HepG2 (cell line): Measurements from ENCODE around the gene GABRR2. TPM values are rescaled to one million over a fixed set of nuclear protein-coding genes. Genes with fewer than 3 reads are reported as not detected.

Source experiments
- ATAC-seq: fragments of 200-7000 bp; cut with Tn5 transposase; 3 replicates; pipeline ENCODE4 v1.9.1; 2020; ENCODE audit warnings: mild to moderate bottlenecking, moderate library complexity
- BruUV-seq: library from RNA; stranded (reverse); fragments of 400-500 nt; replicated peaks from 2 replicates; lab custom pipeline; 2021; lab: Mats Ljungman, UMichigan
- CTCF ChIA-PET: fragments of 300-600 bp; formaldehyde crosslinking; extraction: SDS; loops from one replicate; lab custom pipeline; 2021; ENCODE audit warnings: low total read pairs, inconsistent platforms, low intra/inter-chr PET ratio; lab: Yijun Ruan, JAX
- POLR2A ChIA-PET: fragments of 350-600 bp; sonication (Branson Sonifier 250); formaldehyde crosslinking; loops from one replicate; lab custom pipeline; 2020; ENCODE audit warnings: antibody characterized with exemption, inconsistent platforms; lab: Yijun Ruan, JAX
- DNase-seq: peaks from one replicate; pipeline ENCODE4 v3.0.0-alpha.2; 2015; ENCODE audit warnings: low spot score
- FAIRE-seq: peaks from 3 replicates; lab custom pipeline; 2011; peaks lifted over from hg19 to GRCh38; lab: Jason Lieb, UNC
- H2AFZ ChIP-seq: one replicate; pipeline ENCODE4 v1.6.1; 2011; ENCODE audit warnings: low read length, inconsistent platforms
- H3K27ac ChIP-seq: fragments of 300-600 bp; 3 replicates; pipeline ENCODE4 v1.8.0; 2011; ENCODE audit warnings: mixed run types, mild to moderate bottlenecking, mixed read lengths, low read length, inconsistent platforms; ENCODE audit not compliant: insufficient read depth; ENCODE audit errors: extremely low read length
- H3K27me3 ChIP-seq, 2 experiments: fragments of 200-600 bp in 1 of 2; 2 replicates in 1 of 2; 3 replicates in 1 of 2; pipeline versions ENCODE4 v1.6.0 to v1.8.0; 2011; ENCODE audit warnings: low read length in 2 of 2, mild to moderate bottlenecking in 2 of 2, moderate library complexity in 2 of 2, inconsistent platforms in 1 of 2; ENCODE audit not compliant: insufficient read depth in 2 of 2, control insufficient read depth in 1 of 2
- H3K36me3 ChIP-seq, 2 experiments: fragments of 200-600 bp in 1 of 2; replicated peaks in 1 of 2; 2 replicates in 1 of 2; 3 replicates in 1 of 2; pipeline versions ENCODE4 v1.5.1 to v1.8.0; 2011; ENCODE audit warnings: low read length in 2 of 2, inconsistent platforms in 1 of 2; ENCODE audit not compliant: insufficient read depth in 2 of 2, control insufficient read depth in 1 of 2
- H3K4me1 ChIP-seq: 2 replicates; pipeline ENCODE4 v1.5.1; 2012; ENCODE audit warnings: low read length, inconsistent platforms; ENCODE audit not compliant: insufficient read depth
- H3K4me2 ChIP-seq: 2 replicates; pipeline ENCODE4 v1.6.0; 2011; ENCODE audit warnings: low read depth, low read length, inconsistent platforms
- H3K4me3 ChIP-seq, 3 experiments: fragments of 200-600 bp in 1 of 3; sonication (generic), shearing (Covaris generic) in 1 of 3; replicated peaks in 1 of 3; 2 replicates each; pipeline ENCODE4 v1.5.1; 2011 to 2016; ENCODE audit warnings: low read length in 3 of 3, inconsistent platforms in 2 of 3, low read depth in 2 of 3, mild to moderate bottlenecking in 2 of 3, control low read depth in 1 of 3, mixed read lengths in 1 of 3; ENCODE audit not compliant: insufficient read depth in 1 of 3
- H3K79me2 ChIP-seq: one replicate; pipeline ENCODE4 v1.6.1; 2011; ENCODE audit warnings: low read length, inconsistent platforms; ENCODE audit not compliant: insufficient read depth
- H3K9ac ChIP-seq: 2 replicates; pipeline ENCODE4 v1.6.0; 2011; ENCODE audit warnings: mild to moderate bottlenecking, low read depth, low read length, inconsistent platforms; ENCODE audit not compliant: insufficient read depth
- H3K9me3 ChIP-seq: 2 replicates; pipeline ENCODE4 v1.5.1; 2012; ENCODE audit warnings: mild to moderate bottlenecking, low read length
- H4K20me1 ChIP-seq: 2 replicates; pipeline ENCODE4 v1.6.0; 2011; ENCODE audit warnings: inconsistent platforms, mild to moderate bottlenecking, low read length, moderate library complexity; ENCODE audit not compliant: insufficient read depth
- DR1 ChIP-seq: sonication (generic); formaldehyde crosslinking; IDR thresholded peaks from 2 replicates; pipeline ENCODE4 v1.8.0; 2021; ENCODE audit warnings: mild to moderate bottlenecking, missing genetic modification reagents, inconsistent platforms
- FOSL1 ChIP-seq: sonication (generic); formaldehyde crosslinking; IDR thresholded peaks from 2 replicates; pipeline ENCODE4 v1.9.0; 2021; ENCODE audit warnings: missing genetic modification reagents, borderline replicate concordance
- KLF16 ChIP-seq, 2 experiments: sonication (generic) in 1 of 2; formaldehyde crosslinking in 1 of 2; IDR thresholded peaks; 2 replicates each; pipeline versions ENCODE4 v1.6.1 to v1.8.0; 2016 to 2023; ENCODE audit warnings: missing genetic modification reagents in 2 of 2, missing compliant biosample characterization in 1 of 2
- POGZ ChIP-seq: sonication (generic); formaldehyde crosslinking; IDR thresholded peaks from 2 replicates; pipeline ENCODE4 v1.4.0; 2020; ENCODE audit warnings: mild to moderate bottlenecking, missing genetic modification reagents
- RBAK ChIP-seq: sonication (generic); formaldehyde crosslinking; IDR thresholded peaks from 2 replicates; pipeline ENCODE4 v1.5.1; 2020; ENCODE audit warnings: mild to moderate bottlenecking, missing genetic modification reagents
- REXO4 ChIP-seq: sonication (generic); formaldehyde crosslinking; IDR thresholded peaks from 2 replicates; pipeline ENCODE4 v1.8.0; 2022; ENCODE audit warnings: missing genetic modification reagents, mild to moderate bottlenecking, borderline replicate concordance
- RFXANK ChIP-seq: IDR thresholded peaks from 2 replicates; pipeline ENCODE4 v1.6.1; 2016
- SAP130 ChIP-seq: IDR thresholded peaks from 2 replicates; pipeline ENCODE4 v1.6.1; 2016; ENCODE audit warnings: low read depth
- SYNCRIP ChIP-seq: fragments of 200-400 bp; formaldehyde crosslinking; IDR thresholded peaks from 2 replicates; pipeline ENCODE4 v1.6.1; 2018; ENCODE audit warnings: mild to moderate bottlenecking, low read depth, low read length; ENCODE audit not compliant: insufficient read depth
- TP53 ChIP-seq: sonication (generic); formaldehyde crosslinking; conservative IDR thresholded peaks from 2 replicates; pipeline ENCODE4 v1.4.0; 2020; ENCODE audit warnings: missing genetic modification reagents
- ZFX ChIP-seq: sonication (generic); formaldehyde crosslinking; IDR thresholded peaks from 2 replicates; pipeline ENCODE4 v1.4.0; 2020; ENCODE audit warnings: mild to moderate bottlenecking, low read depth, missing genetic modification reagents, moderate library complexity
- ZNF292 ChIP-seq: sonication (generic); formaldehyde crosslinking; IDR thresholded peaks from 2 replicates; pipeline ENCODE4 v1.8.1; 2022; ENCODE audit warnings: mild to moderate bottlenecking, low read depth, missing genetic modification reagents, borderline replicate concordance
- WGBS: methylation state at CpG from one replicate; pipeline ENCODE4 v1.1.6; 2017; ENCODE audit warnings: low lambda C conversion rate; 5-methylcytosine and 5-hydroxymethylcytosine counted together
- in situ Hi-C: cut with HindIII; loops from 2 replicates; pipeline ENCODE4 v1.10.0; 2017; ENCODE audit warnings: low pct_unique_long_range_greater_than_20kb; ENCODE audit not compliant: extremely low pct_ligation_motif_present
- intact Hi-C: fragments of 100-400 bp; cut with micrococcal nuclease; formaldehyde crosslinking; loops from one replicate; pipeline ENCODE4 v1.10.0; 2022; ENCODE audit not compliant: unreplicated experiment
- polyA plus RNA-seq, 8 experiments: library from polyadenylated mRNA; depleted of rRNA in 3 of 8; stranded (reverse) in 7 of 8; unstranded in 1 of 8; fragments of >200 nt; fragmentation: Illumina TruSeq in 4 of 8; extraction: Trizol in 4 of 8; gene quantifications; 2 replicates each; pipeline versions ENCODE4 v1.2.1 to v1.2.3, GENCODE V29; 2011 to 2016; ENCODE audit warnings: low read depth in 4 of 8, missing spikeins in 1 of 8, mixed read lengths in 1 of 8; ENCODE audit not compliant: insufficient read depth in 1 of 8
- total RNA-seq, 5 experiments: library from RNA; depleted of rRNA; stranded (reverse); fragments of >200 nt; fragmentation: Illumina TruSeq; extraction: Trizol; gene quantifications; 2 replicates each; pipeline ENCODE4 v1.2.3, GENCODE V29; 2016; ENCODE audit warnings: low read depth in 1 of 5
- TF ChIP-seq, protein P1 (sequence below): sonication (generic); formaldehyde crosslinking; conservative IDR thresholded peaks from 2 replicates; pipeline ENCODE4 v1.8.1; 2023; ENCODE audit warnings: missing genetic modification reagents
- TF ChIP-seq, protein P2 (sequence below): IDR thresholded peaks from 2 replicates; pipeline ENCODE4 v1.6.1; 2016

GABRR2 gene
- total and polyA plus RNA-seq, 2 of the 13 experiments (the other 11 are each of a cell fraction or from before 2014, with no cell fraction given), result 0.13 TPM; not detected in 1

DNA sequence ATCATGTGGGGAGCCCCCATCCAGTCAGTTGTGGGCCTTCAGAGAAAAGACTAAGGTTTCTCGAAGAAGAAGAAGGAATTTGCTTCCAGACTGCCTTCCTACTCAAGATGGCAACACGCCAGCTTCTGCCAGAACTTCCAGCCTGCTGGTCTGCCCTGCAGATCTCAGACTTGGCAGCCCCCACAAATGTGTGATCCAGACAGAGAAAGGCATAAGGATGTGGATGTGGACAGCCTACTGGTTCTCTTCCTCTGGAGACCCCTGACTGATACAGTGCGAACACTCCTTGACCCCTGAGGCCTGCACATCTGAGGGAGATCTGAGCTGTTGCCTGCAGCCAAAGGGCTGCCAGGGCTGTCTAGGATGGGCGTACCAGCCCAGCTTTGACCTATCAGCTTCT, 106.5 kb downstream of the GABRR2 start:
- in situ Hi-C loops, result no loop called here
- ATAC-seq, result no peak
- no peaks in the 10 kb centered on the region for H3K79me2 ChIP-seq
- no peak overlapping the region for H3K27ac ChIP-seq
- BruUV-seq, result no TSS peak
- CTCF ChIA-PET, result no interaction called here
- DNase-seq, result no peak
- intact Hi-C loops, result no loop called here
- no peak overlapping the region for H3K9ac ChIP-seq
- H3K9me3 ChIP-seq, result no peaks in the 10 kb centered on the region
- no peak for FAIRE-seq
- H4K20me1 ChIP-seq, result no peaks in the 10 kb centered on the region
- no peaks in the 10 kb centered on the region for H3K27me3 ChIP-seq
- H3K4me3 ChIP-seq, result no peak overlapping the region
- no peak overlapping the region for H2AFZ ChIP-seq
- H3K36me3 ChIP-seq, result no peaks in the 10 kb centered on the region
- POLR2A ChIA-PET, result no interaction called here
- 11% methylated on average over 3 of the region's 4 CpGs for WGBS
- no peak for TF ChIP-seq SYNCRIP
- TF ChIP-seq SAP130, result no peak
- TF ChIP-seq REXO4 (CRISPR knock-in tag), result no peak
- TF ChIP-seq POGZ (CRISPR knock-in tag), result no peak
- TF ChIP-seq FOSL1 (CRISPR knock-in tag), result no peak
- no peak for TF ChIP-seq DR1 (CRISPR knock-in tag)
- TF ChIP-seq, protein P1, sequence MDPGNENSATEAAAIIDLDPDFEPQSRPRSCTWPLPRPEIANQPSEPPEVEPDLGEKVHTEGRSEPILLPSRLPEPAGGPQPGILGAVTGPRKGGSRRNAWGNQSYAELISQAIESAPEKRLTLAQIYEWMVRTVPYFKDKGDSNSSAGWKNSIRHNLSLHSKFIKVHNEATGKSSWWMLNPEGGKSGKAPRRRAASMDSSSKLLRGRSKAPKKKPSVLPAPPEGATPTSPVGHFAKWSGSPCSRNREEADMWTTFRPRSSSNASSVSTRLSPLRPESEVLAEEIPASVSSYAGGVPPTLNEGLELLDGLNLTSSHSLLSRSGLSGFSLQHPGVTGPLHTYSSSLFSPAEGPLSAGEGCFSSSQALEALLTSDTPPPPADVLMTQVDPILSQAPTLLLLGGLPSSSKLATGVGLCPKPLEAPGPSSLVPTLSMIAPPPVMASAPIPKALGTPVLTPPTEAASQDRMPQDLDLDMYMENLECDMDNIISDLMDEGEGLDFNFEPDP (CRISPR knock-in tag), result no peak
- TF ChIP-seq KLF16 (CRISPR knock-in tag; IDR thresholded peaks at IDR 0.05), result no peak
- no peak for TF ChIP-seq TP53
- TF ChIP-seq, protein P2, sequence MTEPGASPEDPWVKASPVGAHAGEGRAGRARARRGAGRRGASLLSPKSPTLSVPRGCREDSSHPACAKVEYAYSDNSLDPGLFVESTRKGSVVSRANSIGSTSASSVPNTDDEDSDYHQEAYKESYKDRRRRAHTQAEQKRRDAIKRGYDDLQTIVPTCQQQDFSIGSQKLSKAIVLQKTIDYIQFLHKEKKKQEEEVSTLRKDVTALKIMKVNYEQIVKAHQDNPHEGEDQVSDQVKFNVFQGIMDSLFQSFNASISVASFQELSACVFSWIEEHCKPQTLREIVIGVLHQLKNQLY, result no peak
- no peak for TF ChIP-seq RBAK (CRISPR knock-in tag)
- no peak for TF ChIP-seq ZNF292 (CRISPR knock-in tag)
- TF ChIP-seq ZFX (CRISPR knock-in tag), result no peak
- TF ChIP-seq RFXANK (CRISPR knock-in tag), result no peak
- H3K4me1 ChIP-seq, result no peaks in the 10 kb centered on the region
- no peak overlapping the region for H3K4me2 ChIP-seq

Other genes starting within 250 kb of the GABRR2 start
- gene PNRC1, start 234.5 kb downstream of the GABRR2 start, total RNA-seq (2016; rRNA removed; fragmentation: Illumina TruSeq; extraction: Trizol), result 31.0 and 36.0 TPM in 2 replicates
- 16.8 and 17.6 TPM in 2 replicates for gene PNRC1, start 234.5 kb downstream of the GABRR2 start, polyA plus RNA-seq (2011; rRNA removed)
- gene SRSF12, start 197.2 kb downstream of the GABRR2 start, total RNA-seq (2016; rRNA removed; fragmentation: Illumina TruSeq; extraction: Trizol), result 1.9 TPM in 2 replicates
- 1.4 and 1.7 TPM in 2 replicates for gene SRSF12, start 197.2 kb downstream of the GABRR2 start, polyA plus RNA-seq (2011; rRNA removed)
- 26.3 and 35.8 TPM in 2 replicates for gene PM20D2, start 169.2 kb downstream of the GABRR2 start, total RNA-seq (2016; rRNA removed; fragmentation: Illumina TruSeq; extraction: Trizol)
- gene PM20D2, start 169.2 kb downstream of the GABRR2 start, polyA plus RNA-seq (2011; rRNA removed), result 13.3 and 14.7 TPM in 2 replicates
- not detected in 2 replicates for gene GABRR1, start 97.9 kb downstream of the GABRR2 start, total RNA-seq (2016; rRNA removed; fragmentation: Illumina TruSeq; extraction: Trizol)
- gene GABRR1, start 97.9 kb downstream of the GABRR2 start, polyA plus RNA-seq (2011; rRNA removed), result not detected in 2 replicates
- 19.3 and 29.5 TPM in 2 replicates for gene UBE2J1, start 37.4 kb upstream of the GABRR2 start, total RNA-seq (2016; rRNA removed; fragmentation: Illumina TruSeq; extraction: Trizol)
- gene UBE2J1, start 37.4 kb upstream of the GABRR2 start, polyA plus RNA-seq (2011; rRNA removed), result 18.6 and 24.6 TPM in 2 replicates
- 0.35 and 0.39 TPM in 2 replicates for gene RRAGD, start 97.0 kb upstream of the GABRR2 start, total RNA-seq (2016; rRNA removed; fragmentation: Illumina TruSeq; extraction: Trizol)
- 0.53 and 0.57 TPM in 2 replicates for gene RRAGD, start 97.0 kb upstream of the GABRR2 start, polyA plus RNA-seq (2011; rRNA removed)
- gene ANKRD6, start 117.9 kb upstream of the GABRR2 start, total RNA-seq (2016; rRNA removed; fragmentation: Illumina TruSeq; extraction: Trizol), result 0.13 and 0.18 TPM in 2 replicates
- gene ANKRD6, start 117.9 kb upstream of the GABRR2 start, polyA plus RNA-seq (2011; rRNA removed), result 0.36 and 0.48 TPM in 2 replicates